Measurements from ENCODE around the gene TXNDC11. TPM values are rescaled to one million over a fixed set of nuclear protein-coding genes. Genes with fewer than 3 reads are reported as not detected.

Gene TXNDC11
- total and polyA plus RNA-seq, 2 experiments from 2014 or later, result 6.8 to 12.0 TPM

DNA sequence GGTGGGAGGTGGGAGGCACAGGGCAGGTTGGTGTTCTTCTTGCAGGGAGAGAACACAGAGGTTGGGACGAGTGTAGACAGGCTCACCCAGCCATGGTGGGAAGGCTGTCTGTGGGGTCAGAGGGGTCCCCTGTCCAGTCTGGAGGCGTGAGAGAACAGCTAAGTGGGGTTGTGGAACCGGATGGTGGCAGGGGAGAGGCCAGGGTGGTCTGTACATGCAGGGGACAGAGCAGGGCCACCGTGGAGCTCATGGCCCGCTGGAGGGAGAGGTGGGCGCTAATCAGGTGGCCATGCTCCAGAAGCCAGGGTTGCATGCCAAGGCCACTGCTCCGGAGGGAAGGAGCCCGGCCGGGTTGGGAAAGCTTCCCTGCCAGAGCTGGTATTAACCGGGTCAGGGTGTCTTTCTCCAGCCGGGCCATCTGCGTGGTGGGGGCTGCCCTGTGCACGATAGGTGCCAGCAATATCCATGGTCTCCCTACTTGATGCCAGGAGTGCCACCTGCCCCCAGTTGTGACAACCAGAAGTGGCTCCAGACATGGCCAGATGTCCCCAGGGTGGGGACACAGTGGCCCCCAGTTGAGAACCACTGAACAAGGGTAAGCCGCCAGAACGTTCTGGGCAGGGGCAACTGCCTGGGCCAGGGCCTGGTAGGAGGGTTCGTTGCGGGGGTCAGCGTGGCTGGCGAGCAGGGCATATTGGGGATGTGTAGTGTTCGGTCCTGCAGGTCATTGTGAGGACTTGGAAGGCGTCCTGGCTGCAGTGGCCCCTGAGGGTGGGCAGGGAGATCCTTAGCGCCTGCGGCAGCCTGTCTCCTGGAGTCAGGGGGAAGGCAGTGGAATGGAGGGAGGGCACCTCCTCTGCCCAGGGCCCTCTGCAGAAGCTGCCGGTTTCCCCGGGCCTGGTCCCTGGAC lies 69.3 kb downstream of the TXNDC11 start (continued):
- TF ChIP-seq, protein P1, sequence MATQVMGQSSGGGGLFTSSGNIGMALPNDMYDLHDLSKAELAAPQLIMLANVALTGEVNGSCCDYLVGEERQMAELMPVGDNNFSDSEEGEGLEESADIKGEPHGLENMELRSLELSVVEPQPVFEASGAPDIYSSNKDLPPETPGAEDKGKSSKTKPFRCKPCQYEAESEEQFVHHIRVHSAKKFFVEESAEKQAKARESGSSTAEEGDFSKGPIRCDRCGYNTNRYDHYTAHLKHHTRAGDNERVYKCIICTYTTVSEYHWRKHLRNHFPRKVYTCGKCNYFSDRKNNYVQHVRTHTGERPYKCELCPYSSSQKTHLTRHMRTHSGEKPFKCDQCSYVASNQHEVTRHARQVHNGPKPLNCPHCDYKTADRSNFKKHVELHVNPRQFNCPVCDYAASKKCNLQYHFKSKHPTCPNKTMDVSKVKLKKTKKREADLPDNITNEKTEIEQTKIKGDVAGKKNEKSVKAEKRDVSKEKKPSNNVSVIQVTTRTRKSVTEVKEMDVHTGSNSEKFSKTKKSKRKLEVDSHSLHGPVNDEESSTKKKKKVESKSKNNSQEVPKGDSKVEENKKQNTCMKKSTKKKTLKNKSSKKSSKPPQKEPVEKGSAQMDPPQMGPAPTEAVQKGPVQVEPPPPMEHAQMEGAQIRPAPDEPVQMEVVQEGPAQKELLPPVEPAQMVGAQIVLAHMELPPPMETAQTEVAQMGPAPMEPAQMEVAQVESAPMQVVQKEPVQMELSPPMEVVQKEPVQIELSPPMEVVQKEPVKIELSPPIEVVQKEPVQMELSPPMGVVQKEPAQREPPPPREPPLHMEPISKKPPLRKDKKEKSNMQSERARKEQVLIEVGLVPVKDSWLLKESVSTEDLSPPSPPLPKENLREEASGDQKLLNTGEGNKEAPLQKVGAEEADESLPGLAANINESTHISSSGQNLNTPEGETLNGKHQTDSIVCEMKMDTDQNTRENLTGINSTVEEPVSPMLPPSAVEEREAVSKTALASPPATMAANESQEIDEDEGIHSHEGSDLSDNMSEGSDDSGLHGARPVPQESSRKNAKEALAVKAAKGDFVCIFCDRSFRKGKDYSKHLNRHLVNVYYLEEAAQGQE (IDR thresholded peaks at IDR 0.05; ENCODE audit: unreplicated experiment), result no peak
- TF ChIP-seq ZNF331 (CRISPR knock-in tag; IDR thresholded peaks at IDR 0.05; ENCODE audit: low read depth) (no peak), EZH2 (IDR thresholded peaks at IDR 0.05; ENCODE audit: low read depth, unreplicated experiment) (no peak), CREB1 (CRISPR knock-in tag; IDR thresholded peaks at IDR 0.05; ENCODE audit: low read depth) (no peak), ETS1 (IDR thresholded peaks at IDR 0.05) (no peak)

GRCh38 chr16:11672206-11673090 lies 70.2 kb downstream of the TXNDC11 start:
- peaks cover 12% of the 10 kb centered on the region for H3K36me3 Mint-ChIP-seq (ENCODE audit: low read depth)
- Histone ChIP-seq H4K20me1 (replicated peaks; ENCODE audit: insufficient read depth) (peaks cover 56% of the 10 kb centered on the region), H3F3A (replicated peaks; ENCODE audit: low read depth) (peaks cover 5% of the 10 kb centered on the region), H3K9me2 (ENCODE audit: insufficient read depth) (no peaks in the 10 kb centered on the region), H2AFZ (no peak overlapping the region), H3K4me2 (peak overlapping the region; percentile 26; the same call in 1 of the 2 replicates), H3K27me3 (ENCODE audit: insufficient read depth) (0 out of 2 replicates have a peak, but pooled peaks cover 1% of the 10 kb centered on the region), H3K4me3 (no peak overlapping the region), H3K79me2 (replicated peaks; ENCODE audit: insufficient read depth) (peaks cover 57% of the 10 kb centered on the region), H3K36me3 (ENCODE audit: insufficient read depth) (0 out of 2 replicates have a peak, but pooled peaks cover 11% of the 10 kb centered on the region), H3K4me1 (ENCODE audit: insufficient read depth) (peaks cover 16% of the 10 kb centered on the region), H3K27ac (ENCODE audit: low read depth) (peak overlapping the region; percentile 26; the same call in 1 of the 2 replicates)
- H3K4me1 Mint-ChIP-seq, result peaks cover 50% of the 10 kb centered on the region
- H3K27me3 Mint-ChIP-seq (ENCODE audit: insufficient read depth, low read depth, poor library complexity), result peaks cover 18% of the 10 kb centered on the region
- ATAC-seq (no peak), DNase-seq (ENCODE audit: low spot score) (no peak)
- H3K9me3 Mint-ChIP-seq, result no peaks in the 10 kb centered on the region
- H3K27ac Mint-ChIP-seq, result peak overlapping the region; percentile 90
- TF ChIP-seq, protein P2, sequence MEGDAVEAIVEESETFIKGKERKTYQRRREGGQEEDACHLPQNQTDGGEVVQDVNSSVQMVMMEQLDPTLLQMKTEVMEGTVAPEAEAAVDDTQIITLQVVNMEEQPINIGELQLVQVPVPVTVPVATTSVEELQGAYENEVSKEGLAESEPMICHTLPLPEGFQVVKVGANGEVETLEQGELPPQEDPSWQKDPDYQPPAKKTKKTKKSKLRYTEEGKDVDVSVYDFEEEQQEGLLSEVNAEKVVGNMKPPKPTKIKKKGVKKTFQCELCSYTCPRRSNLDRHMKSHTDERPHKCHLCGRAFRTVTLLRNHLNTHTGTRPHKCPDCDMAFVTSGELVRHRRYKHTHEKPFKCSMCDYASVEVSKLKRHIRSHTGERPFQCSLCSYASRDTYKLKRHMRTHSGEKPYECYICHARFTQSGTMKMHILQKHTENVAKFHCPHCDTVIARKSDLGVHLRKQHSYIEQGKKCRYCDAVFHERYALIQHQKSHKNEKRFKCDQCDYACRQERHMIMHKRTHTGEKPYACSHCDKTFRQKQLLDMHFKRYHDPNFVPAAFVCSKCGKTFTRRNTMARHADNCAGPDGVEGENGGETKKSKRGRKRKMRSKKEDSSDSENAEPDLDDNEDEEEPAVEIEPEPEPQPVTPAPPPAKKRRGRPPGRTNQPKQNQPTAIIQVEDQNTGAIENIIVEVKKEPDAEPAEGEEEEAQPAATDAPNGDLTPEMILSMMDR (conservative IDR thresholded peaks at IDR 0.05; ENCODE audit: low read depth in 2 of 2), result no peak
- no peak for TF ChIP-seq POLR2AphosphoS5 (IDR thresholded peaks at IDR 0.05; ENCODE audit: low read depth)
- H3K4me3 Mint-ChIP-seq, result no peak overlapping the region; the same call in 2 of the 3 replicates
